A673 (cell line): ENCODE measurements around the gene FAIM2. TPM values are rescaled to one million over a fixed set of nuclear protein-coding genes. Genes with fewer than 3 reads are reported as not detected.

Source experiments
- BruUV-seq: library from RNA; stranded (reverse); fragments of 400-500 nt; replicated peaks from 2 replicates; lab custom pipeline; 2021; lab: Mats Ljungman, UMichigan
- CTCF ChIA-PET: fragments of 300-600 bp; sonication (Branson Sonifier 250); formaldehyde crosslinking; loops from one replicate; lab custom pipeline; 2022; ENCODE audit warnings: antibody characterized with exemption; lab: Charles Lee
- POLR2A ChIA-PET: fragments of 300-600 bp; sonication (Branson Sonifier 250); formaldehyde crosslinking; loops from one replicate; lab custom pipeline; 2022; ENCODE audit warnings: antibody characterized with exemption; ENCODE audit not compliant: low non-redundant PET; lab: Charles Lee
- DNase-seq: peaks from one replicate; pipeline ENCODE4 v3.0.0-alpha.2; 2015; ENCODE audit warnings: low spot score
- H3K27ac ChIP-seq: fragments of 200-600 bp; sonication (generic); 2 replicates; pipeline ENCODE4 v1.5.1; 2016; ENCODE audit warnings: mixed run types, low read depth, mild to moderate bottlenecking, mixed read lengths, antibody characterized with exemption, low read length; ENCODE audit not compliant: poor library complexity, severe bottlenecking
- H3K27me3 ChIP-seq: fragments of 200-600 bp; sonication (generic); replicated peaks from 2 replicates; pipeline ENCODE4 v1.6.1; 2017; ENCODE audit warnings: mixed run types, low read depth, mild to moderate bottlenecking, mixed read lengths, antibody characterized with exemption, low read length; ENCODE audit not compliant: insufficient read depth, poor library complexity
- H3K36me3 ChIP-seq: fragments of 200-600 bp; sonication (generic); 2 replicates; pipeline ENCODE4 v1.6.1; 2016; ENCODE audit warnings: mixed run types, mild to moderate bottlenecking, mixed read lengths, antibody characterized with exemption, low read length; ENCODE audit not compliant: insufficient read depth, poor library complexity, severe bottlenecking
- H3K4me1 ChIP-seq: fragments of 200-600 bp; sonication (generic); 2 replicates; pipeline ENCODE4 v1.6.1; 2017; ENCODE audit warnings: mixed run types, mild to moderate bottlenecking, mixed read lengths, antibody characterized with exemption, low read length; ENCODE audit not compliant: insufficient read depth, poor library complexity, severe bottlenecking
- H3K4me3 ChIP-seq: fragments of 200-600 bp; sonication (generic); 2 replicates; pipeline ENCODE4 v1.5.1; 2016; ENCODE audit warnings: low read depth, mixed run types, mild to moderate bottlenecking, mixed read lengths, low read length; ENCODE audit not compliant: poor library complexity, severe bottlenecking
- H3K9me3 ChIP-seq: fragments of 200-600 bp; sonication (generic); 2 replicates; pipeline ENCODE4 v1.6.1; 2016; ENCODE audit warnings: mixed run types, low read depth, mild to moderate bottlenecking, mixed read lengths, antibody characterized with exemption, low read length; ENCODE audit not compliant: poor library complexity, severe bottlenecking
- EZH2 ChIP-seq: fragments of 200-600 bp; sonication (generic); IDR thresholded peaks from 2 replicates; pipeline ENCODE4 v1.6.1; 2017; ENCODE audit warnings: borderline replicate concordance, low read depth, mild to moderate bottlenecking, mixed read lengths, antibody characterized with exemption, low read length; ENCODE audit not compliant: poor library complexity, severe bottlenecking
- intact Hi-C: fragments of 100-400 bp; cut with micrococcal nuclease; formaldehyde crosslinking; loops from one replicate; pipeline ENCODE4 v1.10.0; 2022; ENCODE audit not compliant: unreplicated experiment
- total RNA-seq: library from RNA; stranded (reverse); gene quantifications from 2 replicates; pipeline ENCODE4 v1.2.3, GENCODE V29; 2021
- TF ChIP-seq, protein P1 (sequence below): fragments of 300-800, 200-600 bp; sonication (generic); conservative IDR thresholded peaks from 2 replicates; pipeline ENCODE4 v1.5.1; 2017; ENCODE audit warnings: low read depth, mild to moderate bottlenecking, antibody characterized with exemption, low read length, moderate library complexity, mixed read lengths

FAIM2 gene
- total RNA-seq, 1 experiment from 2014 or later: not detected

DNA sequence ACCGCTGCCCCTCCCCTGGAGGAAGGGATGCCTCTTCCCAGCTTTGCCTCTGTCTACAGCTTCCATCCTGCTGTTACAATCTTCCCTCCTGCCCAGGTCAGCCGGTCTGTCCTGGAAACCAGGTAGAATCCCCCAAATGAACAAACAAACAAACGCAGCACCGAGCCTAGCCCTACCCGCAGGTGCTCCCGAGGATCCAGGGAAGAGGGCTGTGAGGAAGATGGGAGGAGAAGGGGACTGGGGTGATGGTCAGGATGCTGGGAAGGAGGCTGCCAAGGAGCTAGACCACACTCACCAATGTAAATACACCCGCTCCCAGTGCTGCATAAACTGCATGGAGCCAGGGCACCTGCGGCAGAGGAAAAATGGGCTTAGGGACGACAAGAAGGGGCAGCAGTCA is 16.6 kb downstream of the FAIM2 start:
- Histone ChIP-seq H3K27ac (no peak overlapping the region), H3K4me1 (peaks cover 6% of the 10 kb centered on the region), H3K27me3 (no peaks in the 10 kb centered on the region), H3K36me3 (no peaks in the 10 kb centered on the region), H3K9me3 (no peaks in the 10 kb centered on the region), H3K4me3 (no peak overlapping the region)
- no peak for DNase-seq
- ChIA-PET CTCF (no interaction called here), POLR2A (interaction anchor here (0.5 kb wide), 1 partner anchor 53 kb away, joined by 5 read pairs; no protein-coding TSS in a partner anchor)
- intact Hi-C loops: no loop called here
- TF ChIP-seq, protein P1, sequence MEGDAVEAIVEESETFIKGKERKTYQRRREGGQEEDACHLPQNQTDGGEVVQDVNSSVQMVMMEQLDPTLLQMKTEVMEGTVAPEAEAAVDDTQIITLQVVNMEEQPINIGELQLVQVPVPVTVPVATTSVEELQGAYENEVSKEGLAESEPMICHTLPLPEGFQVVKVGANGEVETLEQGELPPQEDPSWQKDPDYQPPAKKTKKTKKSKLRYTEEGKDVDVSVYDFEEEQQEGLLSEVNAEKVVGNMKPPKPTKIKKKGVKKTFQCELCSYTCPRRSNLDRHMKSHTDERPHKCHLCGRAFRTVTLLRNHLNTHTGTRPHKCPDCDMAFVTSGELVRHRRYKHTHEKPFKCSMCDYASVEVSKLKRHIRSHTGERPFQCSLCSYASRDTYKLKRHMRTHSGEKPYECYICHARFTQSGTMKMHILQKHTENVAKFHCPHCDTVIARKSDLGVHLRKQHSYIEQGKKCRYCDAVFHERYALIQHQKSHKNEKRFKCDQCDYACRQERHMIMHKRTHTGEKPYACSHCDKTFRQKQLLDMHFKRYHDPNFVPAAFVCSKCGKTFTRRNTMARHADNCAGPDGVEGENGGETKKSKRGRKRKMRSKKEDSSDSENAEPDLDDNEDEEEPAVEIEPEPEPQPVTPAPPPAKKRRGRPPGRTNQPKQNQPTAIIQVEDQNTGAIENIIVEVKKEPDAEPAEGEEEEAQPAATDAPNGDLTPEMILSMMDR: no peak
- TF ChIP-seq EZH2: no peak
- BruUV-seq: no TSS peak

DNA sequence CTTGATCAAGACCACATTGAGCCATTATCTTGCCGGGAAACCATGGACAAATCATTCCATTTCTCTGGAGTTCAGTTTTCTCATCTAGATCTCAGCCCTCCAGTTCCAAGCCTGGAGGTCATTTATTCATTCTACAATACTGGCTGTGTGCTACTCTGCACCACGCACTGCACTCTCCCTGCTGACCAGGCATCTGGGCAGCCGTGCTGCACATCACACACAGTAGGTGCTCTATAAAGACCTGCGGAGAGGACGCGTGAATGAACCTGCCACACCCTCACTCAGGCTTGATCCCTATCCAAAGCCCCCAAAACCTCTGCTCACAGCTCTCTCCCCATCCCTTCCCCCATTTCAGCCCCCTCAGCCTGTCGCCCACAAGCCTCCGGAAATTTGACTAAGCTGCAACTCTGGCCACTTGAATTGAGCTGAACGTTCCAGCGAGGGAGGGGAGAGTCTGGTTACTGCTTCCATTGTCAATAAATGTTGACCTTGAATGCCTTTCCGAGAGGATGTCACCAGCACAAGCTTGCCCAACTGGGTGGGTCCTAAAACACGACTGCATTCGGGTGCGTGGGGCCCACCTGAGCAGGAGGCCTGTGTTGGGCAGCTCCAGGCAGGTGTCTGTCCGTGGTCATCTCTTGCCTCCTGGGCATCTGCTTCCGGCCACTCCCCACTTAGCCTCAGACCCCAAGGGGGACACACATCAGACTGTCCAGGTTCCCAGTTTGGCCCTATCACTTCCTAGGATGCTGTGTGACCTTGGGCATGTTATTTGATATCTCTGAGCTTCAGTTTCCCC is 17.8 kb downstream of the FAIM2 start:
- DNase-seq: no peak
- Histone ChIP-seq H3K4me3 (no peak overlapping the region), H3K9me3 (no peaks in the 10 kb centered on the region), H3K27me3 (no peaks in the 10 kb centered on the region), H3K4me1 (peaks cover 6% of the 10 kb centered on the region), H3K27ac (no peak overlapping the region), H3K36me3 (no peaks in the 10 kb centered on the region)
- no TSS peak for BruUV-seq
- ChIA-PET CTCF (no interaction called here), POLR2A (no interaction called here)
- no peak for TF ChIP-seq EZH2
- intact Hi-C loops: no loop called here

DNA sequence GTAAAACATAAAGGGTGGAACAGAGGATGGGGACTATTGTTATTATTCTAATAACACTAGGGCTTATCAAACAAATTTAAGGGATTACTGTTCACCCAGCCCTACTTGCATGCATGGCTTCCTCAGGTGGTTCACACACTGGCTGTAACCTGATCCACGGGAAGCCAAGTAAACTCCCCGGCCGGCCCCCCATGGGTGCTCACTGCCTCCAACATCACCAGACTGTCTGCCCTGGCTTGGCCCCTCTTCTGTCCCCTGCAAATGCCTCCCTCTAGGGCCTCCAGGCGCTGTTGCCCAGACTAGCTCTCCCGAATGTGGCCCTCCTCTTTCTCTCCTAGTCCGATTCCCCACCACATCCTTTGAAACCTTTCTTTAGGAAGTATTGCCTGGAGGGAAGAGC is 18.6 kb downstream of the FAIM2 start:
- DNase-seq: no peak
- CTCF ChIA-PET: no interaction called here
- Histone ChIP-seq H3K4me3 (no peak overlapping the region), H3K9me3 (no peaks in the 10 kb centered on the region), H3K27me3 (no peaks in the 10 kb centered on the region), H3K4me1 (peaks cover 6% of the 10 kb centered on the region), H3K36me3 (no peaks in the 10 kb centered on the region), H3K27ac (no peak overlapping the region)
- no peak for TF ChIP-seq EZH2
- TF ChIP-seq, protein P1: no peak
- intact Hi-C loops: no loop called here
- POLR2A ChIA-PET: no interaction called here
- BruUV-seq: no TSS peak
